GM12878 (cell line): ENCODE data around the gene ZNF436. TPM values are rescaled to one million over a fixed set of nuclear protein-coding genes. Genes with fewer than 3 reads are reported as not detected.

Experiments
- ATAC-seq: fragments of 200-7000 bp; cut with Tn5 transposase; 3 replicates; pipeline ENCODE4 v1.9.1; 2020; ENCODE audit warnings: mild to moderate bottlenecking, moderate library complexity
- BruUV-seq: library from RNA; stranded (reverse); fragments of 400-500 nt; replicated peaks from 2 replicates; lab custom pipeline; 2021; lab: Mats Ljungman, UMichigan
- CTCF ChIA-PET: fragments of 300-600 bp; sonication (Branson Sonifier 250); formaldehyde crosslinking; extraction: SDS; loops from one replicate; lab custom pipeline; 2021; ENCODE audit warnings: inconsistent platforms; lab: Yijun Ruan, JAX
- POLR2A ChIA-PET: fragments of 350-600 bp; formaldehyde crosslinking; extraction: SDS; loops from one replicate; lab custom pipeline; 2021; ENCODE audit warnings: inconsistent platforms; lab: Charles Lee
- RAD21 ChIA-PET: fragments of 300-600 bp; sonication (Branson Sonifier 250); formaldehyde crosslinking; loops from one replicate; lab custom pipeline; 2023; ENCODE audit warnings: antibody characterized with exemption; ENCODE audit not compliant: unreplicated experiment; lab: Charles Lee
- SMC1A ChIA-PET: fragments of 300-600 bp; sonication (Branson Sonifier 250); formaldehyde crosslinking; loops from one replicate; lab custom pipeline; 2023; ENCODE audit not compliant: unreplicated experiment, uncharacterized antibody; lab: Charles Lee
- DNase-seq: peaks from one replicate; pipeline ENCODE4 v3.0.0-alpha.2; 2011; ENCODE audit warnings: low read depth, low spot score
- FAIRE-seq: peaks from 3 replicates; lab custom pipeline; 2011; peaks lifted over from hg19 to GRCh38; lab: Jason Lieb, UNC
- H2AFZ ChIP-seq: 2 replicates; pipeline ENCODE4 v1.6.0; 2011; ENCODE audit warnings: low read depth, low read length, control low read depth; ENCODE audit not compliant: control insufficient read depth
- H3K27ac ChIP-seq: 2 replicates; pipeline ENCODE4 v1.5.1; 2011; ENCODE audit warnings: control low read depth; ENCODE audit not compliant: control insufficient read depth, insufficient read depth
- H3K27me3 ChIP-seq, 2 experiments: replicated peaks in 1 of 2; 2 replicates each; pipeline versions ENCODE4 v1.6.0 to v1.6.1; 2011; ENCODE audit warnings: low read length in 1 of 2; ENCODE audit not compliant: control insufficient read depth in 2 of 2, insufficient read depth in 2 of 2
- H3K36me3 ChIP-seq, 2 experiments: 2 replicates each; pipeline ENCODE4 v1.5.1; 2011; ENCODE audit warnings: low read length in 1 of 2; ENCODE audit not compliant: control insufficient read depth in 2 of 2, insufficient read depth in 2 of 2
- H3K4me1 ChIP-seq: 2 replicates; pipeline ENCODE4 v1.6.1; 2011; ENCODE audit warnings: mild to moderate bottlenecking, low read length, moderate library complexity, mixed read lengths; ENCODE audit not compliant: control insufficient read depth, insufficient read depth
- H3K4me2 ChIP-seq: 2 replicates; pipeline ENCODE4 v1.6.0; 2011; ENCODE audit warnings: control low read depth; ENCODE audit not compliant: control insufficient read depth, insufficient read depth
- H3K4me3 ChIP-seq: fragments of 200-600 bp; sonication (generic); 2 replicates; pipeline ENCODE4 v1.5.1; 2016
- H3K79me2 ChIP-seq: 2 replicates; pipeline ENCODE4 v1.6.0; 2011; ENCODE audit warnings: low read length; ENCODE audit not compliant: control insufficient read depth, insufficient read depth
- H3K9ac ChIP-seq: 2 replicates; pipeline ENCODE4 v1.8.0; 2011; ENCODE audit warnings: low read length, control low read depth, mixed read lengths; ENCODE audit not compliant: control insufficient read depth, insufficient read depth
- H3K9me3 ChIP-seq: replicated peaks from 3 replicates; pipeline ENCODE4 v1.5.1; 2011; ENCODE audit warnings: mild to moderate bottlenecking, low read length; ENCODE audit not compliant: control insufficient read depth, insufficient read depth
- H4K20me1 ChIP-seq: 2 replicates; pipeline ENCODE4 v1.6.0; 2011; ENCODE audit not compliant: control insufficient read depth, insufficient read depth
- CHD2 ChIP-seq: IDR thresholded peaks from 2 replicates; pipeline ENCODE4 v1.6.1; 2011; ENCODE audit warnings: low read depth, low read length, improper control_type of control experiment, borderline replicate concordance
- PAX5 ChIP-seq: IDR thresholded peaks from 2 replicates; pipeline ENCODE4 v1.6.1; 2011; ENCODE audit warnings: low read depth, low read length, borderline replicate concordance
- ZNF217 ChIP-seq: fragments of 450-650 bp; IDR thresholded peaks from 2 replicates; pipeline ENCODE4 v1.6.1; 2017; ENCODE audit warnings: antibody characterized with exemption, mild to moderate bottlenecking
- WGBS: methylation state at CpG from one replicate; pipeline ENCODE4 v1.1.6; 2016; ENCODE audit warnings: low lambda C conversion rate; ENCODE audit not compliant: insufficient replicate concordance, insufficient coverage; ENCODE audit errors: missing lambda C conversion rate; 5-methylcytosine and 5-hydroxymethylcytosine counted together
- in situ Hi-C: fragments of 300-500 bp; cut with MboI; formaldehyde crosslinking; loops from 9 replicates; pipeline ENCODE4 v1.14.3; 2018; ENCODE audit warnings: mixed read lengths
- intact Hi-C: fragments of 100-400 bp; cut with micrococcal nuclease; formaldehyde crosslinking; loops from one replicate; pipeline ENCODE4 v1.14.2; 2022; ENCODE audit not compliant: unreplicated experiment
- polyA plus RNA-seq, 11 experiments: library from polyadenylated mRNA; depleted of rRNA in 4 of 11; unstranded in 6 of 11; stranded (reverse) in 5 of 11; fragments of >200 nt; fragmentation: Nextera tagmentation in 4 of 11; fragmentation: Illumina TruSeq in 1 of 11; extraction: Ambion mirVana in 4 of 11; extraction: Trizol in 1 of 11; gene quantifications; 1 replicate in 1 of 11; 2 replicates in 10 of 11; pipeline versions ENCODE4 v1.2.1 to v1.2.3, GENCODE V29; 2011 to 2016; ENCODE audit warnings: inconsistent platforms in 2 of 11, missing spikeins in 2 of 11, low read depth in 1 of 11
- total RNA-seq, 4 experiments: library from RNA; depleted of rRNA in 3 of 4; stranded (reverse); fragments of >200 nt in 3 of 4; fragmentation: Illumina TruSeq in 1 of 4; extraction: Trizol in 1 of 4; gene quantifications; 2 replicates each; pipeline versions ENCODE4 v1.2.1 to v1.2.3, GENCODE V29; 2013 to 2021
- TF ChIP-seq, protein P1 (sequence below): IDR thresholded peaks from 2 replicates; pipeline ENCODE4 v1.6.1; 2011; ENCODE audit warnings: low read depth, mild to moderate bottlenecking, low read length, moderate library complexity, borderline replicate concordance; ENCODE audit errors: extremely low read depth
- TF ChIP-seq, protein P2 (sequence below): fragments of 450-650 bp; IDR thresholded peaks from 2 replicates; pipeline ENCODE4 v1.6.1; 2017; ENCODE audit warnings: mild to moderate bottlenecking, low read depth, inconsistent platforms; ENCODE audit not compliant: poor library complexity, severe bottlenecking
- TF ChIP-seq, protein P3 (sequence below): fragments of 450-650 bp; conservative IDR thresholded peaks from 2 replicates; pipeline ENCODE4 v1.6.1; 2017; ENCODE audit warnings: mild to moderate bottlenecking, moderate library complexity
- TF ChIP-seq, protein P4 (sequence below): IDR thresholded peaks from 2 replicates; pipeline ENCODE4 v1.6.1; 2012; ENCODE audit warnings: low read depth, low read length, improper control_type of control experiment

Gene ZNF436
- total and polyA plus RNA-seq, 10 of the 15 experiments (the other 5 are each of a cell fraction or from before 2014, with no cell fraction given): 0.85 to 4.7 (median 3.0) TPM

DNA sequence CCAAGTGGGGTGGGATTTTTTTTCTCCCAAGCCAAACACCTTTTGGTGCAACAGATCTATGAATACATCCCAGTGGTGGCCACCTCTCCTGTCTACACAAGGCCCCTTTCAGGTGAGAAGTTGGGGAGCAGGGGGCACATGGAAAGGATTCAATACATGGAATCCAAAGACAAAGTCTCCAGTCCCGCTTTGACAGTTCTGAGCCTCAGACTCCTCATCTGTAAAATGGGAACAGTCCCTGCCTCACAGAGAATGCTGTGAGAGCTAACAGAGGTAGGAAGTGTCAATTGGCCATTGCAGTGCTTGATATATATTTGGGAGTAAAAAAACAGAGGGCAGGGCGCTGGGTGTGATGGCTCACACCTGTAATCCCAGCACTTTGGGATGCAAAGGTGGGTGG lies 26.7 kb upstream of the ZNF436 start:
- ATAC-seq (no peak), DNase-seq (no peak), FAIRE-seq (no peak)
- Histone ChIP-seq H3K9ac (no peak overlapping the region), H2AFZ (no peak overlapping the region), H3K36me3 (no peaks in the 10 kb centered on the region), H3K4me2 (no peak overlapping the region), H3K4me1 (no peaks in the 10 kb centered on the region), H3K27ac (no peak overlapping the region), H3K27me3 (peaks cover 0 to 2% of the 10 kb centered on the region in 2 experiments; a peak in 1 of 4 replicates), H3K4me3 (no peak overlapping the region), H4K20me1 (no peaks in the 10 kb centered on the region), H3K9me3 (no peaks in the 10 kb centered on the region), H3K79me2 (no peaks in the 10 kb centered on the region)
- in situ Hi-C loops: no loop called here
- RAD21 ChIA-PET: no interaction called here
- CTCF ChIA-PET: interaction anchor here (1.0 kb wide), 1 partner anchor 8 kb away, joined by 3 read pairs; no protein-coding TSS in a partner anchor
- SMC1A ChIA-PET: no interaction called here
- 21% methylated on average over 2 of the region's 2 CpGs for WGBS
- POLR2A ChIA-PET: interaction anchor here (0.7 kb wide), 1 partner anchor 378 kb away, joined by 5 read pairs; no protein-coding TSS in a partner anchor
- intact Hi-C loops: no loop called here
- TF ChIP-seq, protein P1, sequence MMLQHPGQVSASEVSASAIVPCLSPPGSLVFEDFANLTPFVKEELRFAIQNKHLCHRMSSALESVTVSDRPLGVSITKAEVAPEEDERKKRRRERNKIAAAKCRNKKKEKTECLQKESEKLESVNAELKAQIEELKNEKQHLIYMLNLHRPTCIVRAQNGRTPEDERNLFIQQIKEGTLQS: no peak
- BruUV-seq: no TSS peak

- CTCF ChIA-PET: interaction anchor here (1.0 kb wide), 1 partner anchor 9 kb away, joined by 3 read pairs; no protein-coding TSS in a partner anchor
- H3K79me2 ChIP-seq: no peaks in the 10 kb centered on the region
- H3K4me1 ChIP-seq: no peaks in the 10 kb centered on the region
- FAIRE-seq (no peak), ATAC-seq (no peak), DNase-seq (no peak)
- no peaks in the 10 kb centered on the region for H3K9me3 ChIP-seq
- POLR2A ChIA-PET: interaction anchor here (0.6 kb wide), 1 partner anchor 88 kb away, joined by 3 read pairs; no protein-coding TSS in a partner anchor
- no peak overlapping the region for H3K4me3 ChIP-seq
- 50% methylated on average over 4 of the region's 4 CpGs for WGBS
- H3K36me3 ChIP-seq: no peaks in the 10 kb centered on the region
- H4K20me1 ChIP-seq: no peaks in the 10 kb centered on the region
- SMC1A ChIA-PET: no interaction called here
- in situ Hi-C loops (no loop called here), intact Hi-C loops (no loop called here)
- no TSS peak for BruUV-seq
- H3K27me3 ChIP-seq: peaks cover 0 to 2% of the 10 kb centered on the region in 2 experiments; a peak in 1 of 4 replicates
- H2AFZ ChIP-seq: no peak overlapping the region
- RAD21 ChIA-PET: interaction anchor here (0.7 kb wide), 1 partner anchor 462 kb away, joined by 3 read pairs; no protein-coding TSS in a partner anchor
- H3K4me2 ChIP-seq: no peak overlapping the region
- H3K9ac ChIP-seq: no peak overlapping the region
- no peak overlapping the region for H3K27ac ChIP-seq
- no peak for TF ChIP-seq CHD2
- TF ChIP-seq, protein P2, sequence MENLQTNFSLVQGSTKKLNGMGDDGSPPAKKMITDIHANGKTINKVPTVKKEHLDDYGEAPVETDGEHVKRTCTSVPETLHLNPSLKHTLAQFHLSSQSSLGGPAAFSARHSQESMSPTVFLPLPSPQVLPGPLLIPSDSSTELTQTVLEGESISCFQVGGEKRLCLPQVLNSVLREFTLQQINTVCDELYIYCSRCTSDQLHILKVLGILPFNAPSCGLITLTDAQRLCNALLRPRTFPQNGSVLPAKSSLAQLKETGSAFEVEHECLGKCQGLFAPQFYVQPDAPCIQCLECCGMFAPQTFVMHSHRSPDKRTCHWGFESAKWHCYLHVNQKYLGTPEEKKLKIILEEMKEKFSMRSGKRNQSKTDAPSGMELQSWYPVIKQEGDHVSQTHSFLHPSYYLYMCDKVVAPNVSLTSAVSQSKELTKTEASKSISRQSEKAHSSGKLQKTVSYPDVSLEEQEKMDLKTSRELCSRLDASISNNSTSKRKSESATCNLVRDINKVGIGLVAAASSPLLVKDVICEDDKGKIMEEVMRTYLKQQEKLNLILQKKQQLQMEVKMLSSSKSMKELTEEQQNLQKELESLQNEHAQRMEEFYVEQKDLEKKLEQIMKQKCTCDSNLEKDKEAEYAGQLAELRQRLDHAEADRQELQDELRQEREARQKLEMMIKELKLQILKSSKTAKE: no peak
- TF ChIP-seq, protein P3, sequence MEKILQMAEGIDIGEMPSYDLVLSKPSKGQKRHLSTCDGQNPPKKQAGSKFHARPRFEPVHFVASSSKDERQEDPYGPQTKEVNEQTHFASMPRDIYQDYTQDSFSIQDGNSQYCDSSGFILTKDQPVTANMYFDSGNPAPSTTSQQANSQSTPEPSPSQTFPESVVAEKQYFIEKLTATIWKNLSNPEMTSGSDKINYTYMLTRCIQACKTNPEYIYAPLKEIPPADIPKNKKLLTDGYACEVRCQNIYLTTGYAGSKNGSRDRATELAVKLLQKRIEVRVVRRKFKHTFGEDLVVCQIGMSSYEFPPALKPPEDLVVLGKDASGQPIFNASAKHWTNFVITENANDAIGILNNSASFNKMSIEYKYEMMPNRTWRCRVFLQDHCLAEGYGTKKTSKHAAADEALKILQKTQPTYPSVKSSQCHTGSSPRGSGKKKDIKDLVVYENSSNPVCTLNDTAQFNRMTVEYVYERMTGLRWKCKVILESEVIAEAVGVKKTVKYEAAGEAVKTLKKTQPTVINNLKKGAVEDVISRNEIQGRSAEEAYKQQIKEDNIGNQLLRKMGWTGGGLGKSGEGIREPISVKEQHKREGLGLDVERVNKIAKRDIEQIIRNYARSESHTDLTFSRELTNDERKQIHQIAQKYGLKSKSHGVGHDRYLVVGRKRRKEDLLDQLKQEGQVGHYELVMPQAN: no peak
- TF ChIP-seq ZNF217: no peak
- TF ChIP-seq, protein P4, sequence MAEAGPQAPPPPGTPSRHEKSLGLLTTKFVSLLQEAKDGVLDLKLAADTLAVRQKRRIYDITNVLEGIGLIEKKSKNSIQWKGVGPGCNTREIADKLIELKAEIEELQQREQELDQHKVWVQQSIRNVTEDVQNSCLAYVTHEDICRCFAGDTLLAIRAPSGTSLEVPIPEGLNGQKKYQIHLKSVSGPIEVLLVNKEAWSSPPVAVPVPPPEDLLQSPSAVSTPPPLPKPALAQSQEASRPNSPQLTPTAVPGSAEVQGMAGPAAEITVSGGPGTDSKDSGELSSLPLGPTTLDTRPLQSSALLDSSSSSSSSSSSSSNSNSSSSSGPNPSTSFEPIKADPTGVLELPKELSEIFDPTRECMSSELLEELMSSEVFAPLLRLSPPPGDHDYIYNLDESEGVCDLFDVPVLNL: no peak
- no peak for TF ChIP-seq PAX5
Measured at GRCh38 chr1:23395849-23396248, 26.2 kb upstream of the ZNF436 start.
